GM18526 (cell line): ENCODE data around the gene G0S2.

Experiments used
- POLR2A ChIP-seq: IDR thresholded peaks from 3 replicates; pipeline ENCODE4 v1.6.1; 2011; ENCODE audit not compliant: insufficient read length; ENCODE audit errors: extremely low read depth

G0S2 gene

GRCh38 chr1:209657918-209658317 is 17.3 kb upstream of the G0S2 start:
- TF ChIP-seq POLR2A = no peak

- TF ChIP-seq POLR2A = no peak
Observed at GRCh38 chr1:209659909-209660308, 15.3 kb upstream of the G0S2 start.

DNA sequence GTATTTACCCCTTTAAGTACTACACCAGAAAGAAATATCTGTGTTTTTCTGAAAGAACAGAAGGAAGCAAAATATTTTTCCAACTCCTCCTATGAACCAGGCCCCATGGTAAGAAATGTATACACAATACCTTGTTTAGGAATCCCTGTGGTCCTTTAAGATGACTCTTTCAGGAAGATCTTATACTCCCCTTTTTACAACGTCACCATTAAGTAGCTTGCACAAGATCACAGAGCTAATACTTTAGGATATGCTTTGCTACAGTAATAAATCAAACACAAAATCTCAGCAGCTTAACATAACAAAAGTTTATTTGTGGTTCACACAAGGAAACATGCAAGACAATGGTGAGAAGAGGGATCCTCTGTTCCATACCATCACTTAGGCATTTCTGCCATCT is 14.1 kb upstream of the G0S2 start:
- no peak for TF ChIP-seq POLR2A

GRCh38 chr1:209662879-209663327 is 12.3 kb upstream of the G0S2 start:
- TF ChIP-seq POLR2A = no peak

DNA sequence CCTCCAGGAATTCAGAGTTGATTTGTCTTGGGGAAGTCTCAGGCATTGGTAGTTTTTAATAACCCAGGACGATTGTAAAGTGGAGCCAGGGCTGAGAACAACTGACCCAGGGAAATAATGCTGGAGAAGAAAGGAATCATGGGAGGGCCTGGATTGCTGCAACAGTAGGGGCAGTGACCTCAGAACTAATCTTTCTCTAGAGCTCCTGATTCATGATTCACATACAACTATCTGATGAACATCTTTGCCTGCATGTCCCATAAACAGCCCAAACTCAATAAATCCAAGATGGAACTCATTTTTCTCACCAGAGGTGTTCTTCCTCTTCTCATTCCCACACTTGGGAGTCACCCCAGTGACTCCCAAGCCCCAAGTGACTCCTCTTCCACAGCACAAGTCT is 8.1 kb upstream of the G0S2 start:
- no peak for TF ChIP-seq POLR2A

- no peak for TF ChIP-seq POLR2A
Observed at GRCh38 chr1:209667708-209668107, 7.5 kb upstream of the G0S2 start.

GRCh38 chr1:209670441-209671082 is 4.7 kb upstream of the G0S2 start:
- TF ChIP-seq POLR2A = no peak

DNA sequence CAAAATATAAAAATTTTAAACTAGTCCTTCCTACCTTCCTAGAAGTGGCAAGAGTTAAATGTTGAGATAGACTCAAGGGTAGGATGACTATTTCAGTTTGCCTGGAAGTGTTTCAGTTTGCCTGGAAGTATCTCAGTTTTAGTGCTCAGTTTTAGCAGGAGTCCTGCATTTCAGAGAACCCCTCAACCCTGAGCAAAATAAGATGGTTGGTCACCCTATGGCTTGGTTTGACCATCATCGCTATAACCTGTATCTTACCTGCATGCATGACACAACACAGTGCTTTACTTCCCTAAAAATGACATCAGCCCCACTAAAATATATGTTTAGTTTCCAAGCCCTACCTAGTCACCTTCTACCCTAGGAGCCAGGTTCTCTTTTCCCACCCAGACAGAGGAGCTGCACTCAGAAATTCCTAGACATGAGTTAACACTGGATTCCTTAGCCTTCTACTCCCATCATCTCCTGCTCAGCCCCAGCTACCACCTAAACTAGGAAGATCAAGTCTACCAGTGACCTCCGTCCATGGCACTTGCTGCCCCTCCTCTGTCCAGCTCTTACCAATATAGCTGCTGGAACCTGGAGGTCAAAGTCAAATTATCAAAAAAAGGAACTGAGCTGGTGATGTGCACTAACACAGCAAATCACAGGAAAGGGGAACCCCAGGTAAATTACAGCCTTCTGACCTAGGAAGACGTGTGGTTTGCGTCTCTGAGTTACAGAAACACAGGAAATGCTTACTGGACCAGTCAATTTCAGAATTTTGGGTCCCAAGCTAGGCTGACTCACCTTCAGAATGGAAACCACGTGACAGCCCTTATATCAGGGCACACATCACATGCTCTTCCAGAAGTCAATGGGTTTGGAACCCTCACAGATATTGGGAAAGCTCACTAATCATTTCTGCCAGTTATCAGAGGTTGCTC is 2.2 kb upstream of the G0S2 start:
- no peak for TF ChIP-seq POLR2A

GRCh38 chr1:209673631-209674417 is 1.4 kb upstream of the G0S2 start:
- TF ChIP-seq POLR2A = no peak

- no peak for TF ChIP-seq POLR2A
Observed at GRCh38 chr1:209675565-209676154, 448 bp downstream of the G0S2 start.

DNA sequence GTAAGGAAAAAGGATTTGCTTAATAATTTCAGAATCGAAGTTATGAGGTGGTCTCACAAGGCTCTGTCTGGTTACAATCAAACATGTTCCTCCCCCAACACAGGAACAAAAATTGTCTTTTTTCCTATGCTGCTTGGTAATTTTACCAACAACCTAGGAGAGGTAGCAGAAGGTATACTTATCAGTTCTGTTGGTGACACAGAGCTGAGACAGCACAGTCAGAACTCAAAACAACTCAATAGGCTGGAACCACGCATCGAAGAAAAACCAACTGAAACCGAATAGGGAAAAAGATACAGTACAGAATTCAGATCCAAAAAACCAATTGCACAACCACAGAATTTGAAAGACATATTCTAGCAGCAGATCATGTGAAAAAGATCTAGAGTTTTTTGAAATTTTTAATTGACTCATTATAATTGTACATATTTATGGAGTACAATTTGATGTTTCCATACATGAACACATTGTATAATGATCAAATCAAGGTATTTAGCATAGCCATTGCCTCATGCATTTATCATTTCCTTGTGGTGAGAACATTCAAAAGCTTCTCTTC is 3.8 kb downstream of the G0S2 start:
- no peak for TF ChIP-seq POLR2A

DNA sequence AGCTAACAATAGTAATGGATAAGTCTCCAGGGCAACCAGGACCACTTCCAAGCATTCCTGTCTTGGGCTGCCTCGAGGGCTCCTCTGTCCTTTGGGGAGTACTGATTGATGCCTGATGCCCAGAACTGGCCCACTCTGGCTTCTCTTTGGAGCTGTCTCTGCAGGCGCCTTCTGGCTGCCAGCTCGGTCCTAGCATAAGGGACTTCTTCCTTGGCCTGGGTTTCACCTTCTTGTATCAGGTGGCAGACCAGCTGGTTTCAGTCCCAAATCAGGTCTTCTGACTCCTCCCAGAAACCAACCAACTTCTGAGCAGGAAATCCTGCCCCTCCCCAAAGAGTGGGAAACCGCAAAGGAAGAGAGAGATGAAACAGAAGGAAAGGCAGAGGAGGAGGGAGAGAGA is 10.6 kb downstream of the G0S2 start:
- no peak for TF ChIP-seq POLR2A

GRCh38 chr1:209686322-209686721 is 11.1 kb downstream of the G0S2 start:
- TF ChIP-seq POLR2A = no peak

- TF ChIP-seq POLR2A = no peak
Observed at GRCh38 chr1:209688746-209689234, 13.6 kb downstream of the G0S2 start.

GRCh38 chr1:209689477-209689876 is 14.3 kb downstream of the G0S2 start:
- TF ChIP-seq POLR2A = no peak
